Muscle layer of duodenum (tissue), 2 donors: ENCODE data around the gene TMEM248.
"Not testable (repeated sequence)": the region's sequence is repeated elsewhere in the genome, so short reads cannot be mapped to it uniquely, and the experiment has no call there.

ENCODE experiments used
- H3K27ac ChIP-seq: one replicate; pipeline ENCODE4 v1.7.0; 2013; ENCODE audit warnings: mild to moderate bottlenecking, low read length
- H3K27me3 ChIP-seq: one replicate; pipeline ENCODE4 v1.7.0; 2013; ENCODE audit warnings: low read depth, mild to moderate bottlenecking, control low read depth, low read length
- H3K36me3 ChIP-seq, 2 donors: one replicate each; pipeline ENCODE4 v1.7.0; 2013; ENCODE audit warnings: low read length in 2 of 2, control low read depth in 1 of 2, mild to moderate bottlenecking in 1 of 2; ENCODE audit not compliant: insufficient read depth in 2 of 2, control insufficient read depth in 1 of 2
- H3K4me1 ChIP-seq, 2 donors: one replicate each; pipeline ENCODE4 v1.7.0; 2013; ENCODE audit warnings: low read length in 2 of 2, mild to moderate bottlenecking in 2 of 2, control low read depth in 1 of 2, moderate library complexity in 1 of 2; ENCODE audit not compliant: insufficient read depth in 2 of 2, control insufficient read depth in 1 of 2
- H3K4me3 ChIP-seq, 2 donors: one replicate each; pipeline ENCODE4 v1.7.0; 2013; ENCODE audit warnings: low read length in 2 of 2, low read depth in 1 of 2, mild to moderate bottlenecking in 1 of 2
- H3K9me3 ChIP-seq, 2 donors: one replicate each; pipeline ENCODE4 v1.7.0; 2013; ENCODE audit warnings: low read length in 2 of 2, control low read depth in 1 of 2, mild to moderate bottlenecking in 1 of 2; ENCODE audit not compliant: control insufficient read depth in 1 of 2
- donor health status: healthy.

The TMEM248 gene, protein sequence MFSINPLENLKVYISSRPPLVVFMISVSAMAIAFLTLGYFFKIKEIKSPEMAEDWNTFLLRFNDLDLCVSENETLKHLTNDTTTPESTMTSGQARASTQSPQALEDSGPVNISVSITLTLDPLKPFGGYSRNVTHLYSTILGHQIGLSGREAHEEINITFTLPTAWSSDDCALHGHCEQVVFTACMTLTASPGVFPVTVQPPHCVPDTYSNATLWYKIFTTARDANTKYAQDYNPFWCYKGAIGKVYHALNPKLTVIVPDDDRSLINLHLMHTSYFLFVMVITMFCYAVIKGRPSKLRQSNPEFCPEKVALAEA

DNA sequence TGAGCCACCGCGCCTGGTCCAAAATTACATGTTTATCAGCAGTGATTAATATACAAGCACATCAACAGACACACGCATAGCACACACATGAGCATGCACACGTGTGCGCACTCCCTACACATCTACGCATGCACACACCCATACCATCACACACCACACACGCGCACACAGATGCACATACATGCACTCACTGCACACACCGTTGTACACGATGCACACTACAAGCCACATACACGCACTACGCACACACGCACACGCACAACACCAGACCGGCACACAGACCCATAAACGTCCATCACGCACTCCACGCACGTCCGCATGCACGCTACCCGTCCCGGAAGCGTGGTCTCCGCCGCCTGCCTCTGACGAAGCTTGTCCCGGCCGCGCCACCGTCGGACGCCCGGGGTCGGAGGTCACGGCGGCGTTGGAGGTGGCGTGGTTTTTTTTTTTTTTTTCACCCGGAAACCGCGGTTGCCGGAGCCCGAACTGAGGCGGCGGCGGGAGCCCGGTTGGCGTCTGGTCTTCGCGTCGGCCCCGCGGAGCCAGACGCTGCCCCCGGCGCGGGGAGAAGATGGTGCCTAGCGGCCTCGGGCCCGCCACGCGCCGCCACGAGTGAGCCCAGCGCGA lies at the start of gene TMEM248:
Gene TMEM248, plus strand, starts transcription at position 457 of the 627 bp plus-strand sequence. CDS start 20,641 bp downstream, outside the sequence.
- Histone ChIP-seq H3K9me3 (no peaks in the 10 kb centered on the region), H3K27ac (peak within 1 kb of the TSS; percentile 86), H3K4me3 (peak within 1 kb of the TSS; percentile 96), H3K4me1 (peaks cover 0 to 32% of the 10 kb centered on the region in 2 donors), H3K36me3 (no peaks in the 10 kb centered on the region), H3K27me3 (no peaks in the 10 kb centered on the region)

DNA sequence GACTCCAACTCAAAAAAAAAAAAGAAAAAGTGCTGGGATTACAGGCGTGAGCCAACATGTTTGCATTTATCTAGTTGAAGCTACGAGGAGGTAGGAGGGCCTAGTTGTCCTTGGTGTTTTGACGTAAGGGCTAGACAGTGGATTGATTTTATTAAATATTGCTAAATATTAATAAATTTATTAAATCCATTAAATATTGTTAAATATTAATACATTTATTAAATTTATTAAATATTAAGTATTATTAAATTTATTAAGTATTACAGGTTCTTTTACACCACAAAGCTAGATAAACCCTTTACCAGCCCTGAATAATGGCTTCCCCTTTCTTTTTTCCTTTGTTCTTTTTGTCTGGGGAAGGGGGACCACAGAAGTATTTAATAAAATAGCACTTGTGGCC lies 47.5 kb upstream of the TMEM248 start:
- Histone ChIP-seq H3K36me3 (no peaks in the 10 kb centered on the region), H3K4me3 (no peak overlapping the region), H3K27ac (no peak overlapping the region), H3K27me3 (no peaks in the 10 kb centered on the region), H3K4me1 (no peaks in the 10 kb centered on the region), H3K9me3 (no peaks in the 10 kb centered on the region)

DNA sequence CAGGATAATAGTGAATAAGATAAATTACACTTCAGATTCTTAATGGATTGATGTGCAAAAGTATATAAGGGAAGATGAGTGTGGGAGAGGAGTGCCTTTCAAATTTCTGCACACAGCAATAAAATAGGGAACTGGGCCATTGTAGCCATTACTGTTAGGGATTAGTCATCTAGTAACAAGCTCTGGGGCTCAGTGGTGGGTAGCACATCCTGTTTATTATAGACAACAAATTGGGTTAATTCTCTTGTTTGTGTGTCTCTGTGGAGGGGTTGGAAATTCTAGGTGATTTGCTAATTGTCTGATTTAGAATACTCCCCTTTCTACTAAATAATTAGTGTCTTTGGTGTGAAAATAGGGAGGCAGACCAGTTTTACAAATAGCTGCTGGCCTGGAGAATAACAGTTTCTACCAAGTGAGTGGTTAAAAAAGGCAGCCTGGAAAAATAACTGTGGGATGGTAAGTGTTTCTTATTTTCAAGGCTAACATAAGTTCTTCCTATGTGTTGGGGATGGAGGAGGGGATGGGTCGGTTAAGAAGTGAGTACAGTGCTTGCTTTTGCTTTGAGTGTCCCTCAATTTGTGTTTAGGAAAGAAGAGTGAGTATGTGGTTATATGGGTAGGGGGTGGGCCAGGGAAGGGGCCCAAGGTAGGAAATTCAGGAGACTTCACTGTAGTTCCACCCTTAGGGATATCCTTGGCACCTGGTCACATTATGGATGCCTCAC lies 43.3 kb upstream of the TMEM248 start:
- Histone ChIP-seq H3K36me3 (peaks cover 0 to 4% of the 10 kb centered on the region in 2 donors), H3K27ac (no peak overlapping the region), H3K4me3 (no peak overlapping the region), H3K27me3 (no peaks in the 10 kb centered on the region), H3K9me3 (no peaks in the 10 kb centered on the region), H3K4me1 (no peaks in the 10 kb centered on the region)

DNA sequence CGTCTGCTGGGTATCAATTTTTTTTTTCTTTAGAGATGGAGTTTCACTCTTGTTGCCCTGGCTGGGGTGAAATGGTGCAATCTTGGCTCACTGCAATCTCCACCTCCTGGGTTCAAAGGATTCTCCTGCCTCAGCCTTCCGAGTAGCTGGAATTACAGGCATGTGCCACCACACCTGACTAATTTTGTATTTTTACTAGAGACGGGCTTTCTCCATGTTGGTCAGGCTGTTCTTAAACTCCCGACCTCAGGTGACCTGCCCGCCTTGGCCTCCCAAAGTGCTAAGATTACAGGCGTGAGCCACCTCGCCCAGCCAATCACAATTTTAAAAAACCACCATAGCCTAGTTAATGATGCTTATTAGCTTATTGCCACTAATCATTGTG lies 42.7 kb upstream of the TMEM248 start:
- H3K27me3 ChIP-seq, H3K36me3 ChIP-seq, H3K27ac ChIP-seq, H3K9me3 ChIP-seq, H3K4me1 ChIP-seq, H3K4me3 ChIP-seq: not testable (repeated sequence)

DNA sequence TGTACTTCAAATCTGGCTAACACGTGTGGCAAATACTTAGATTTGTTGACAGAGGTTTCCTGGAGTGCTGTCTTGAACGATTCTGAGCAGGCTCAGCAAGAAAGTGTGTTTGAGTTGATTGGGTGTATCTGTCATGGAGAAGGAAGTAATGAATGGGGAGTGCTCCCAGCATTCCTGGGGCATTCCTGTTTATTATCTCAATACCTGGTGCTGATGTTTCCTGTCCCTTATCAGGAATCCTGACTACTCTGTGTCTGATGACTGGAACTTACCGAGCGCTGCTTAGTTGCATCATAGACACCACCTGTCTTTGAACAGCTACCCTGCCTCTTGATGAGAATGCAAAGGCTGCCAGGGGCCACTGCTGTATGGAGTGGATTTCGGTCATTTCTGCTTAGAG lies 41.0 kb upstream of the TMEM248 start:
- peaks cover 3 to 4% of the 10 kb centered on the region in 2 donors for H3K36me3 ChIP-seq
- no peaks in the 10 kb centered on the region for H3K9me3 ChIP-seq
- no peak overlapping the region for H3K4me3 ChIP-seq
- H3K4me1 ChIP-seq: no peaks in the 10 kb centered on the region
- no peaks in the 10 kb centered on the region for H3K27me3 ChIP-seq
- H3K27ac ChIP-seq: no peak overlapping the region

DNA sequence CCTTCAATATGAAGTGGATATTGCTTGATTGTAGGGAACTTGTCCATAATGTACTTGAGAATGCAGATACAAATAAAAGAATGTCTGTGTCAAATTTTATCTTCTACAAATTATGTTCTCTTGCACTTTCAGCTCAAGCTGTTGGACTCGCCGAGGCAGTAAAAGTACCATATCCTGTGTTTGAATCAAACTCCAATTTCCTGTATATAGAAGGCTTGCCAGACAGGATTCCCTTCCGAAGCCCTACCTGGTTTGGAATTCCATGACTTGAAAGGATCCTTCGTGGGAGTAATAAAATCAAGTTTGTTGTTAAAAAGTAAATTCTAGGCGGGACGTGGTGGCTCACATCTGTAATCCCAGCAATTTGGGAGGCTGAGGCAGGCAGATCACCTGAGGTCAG lies 40.4 kb upstream of the TMEM248 start:
- H3K4me3 ChIP-seq, H3K36me3 ChIP-seq, H3K27me3 ChIP-seq, H3K27ac ChIP-seq, H3K4me1 ChIP-seq, H3K9me3 ChIP-seq: not testable (repeated sequence)

DNA sequence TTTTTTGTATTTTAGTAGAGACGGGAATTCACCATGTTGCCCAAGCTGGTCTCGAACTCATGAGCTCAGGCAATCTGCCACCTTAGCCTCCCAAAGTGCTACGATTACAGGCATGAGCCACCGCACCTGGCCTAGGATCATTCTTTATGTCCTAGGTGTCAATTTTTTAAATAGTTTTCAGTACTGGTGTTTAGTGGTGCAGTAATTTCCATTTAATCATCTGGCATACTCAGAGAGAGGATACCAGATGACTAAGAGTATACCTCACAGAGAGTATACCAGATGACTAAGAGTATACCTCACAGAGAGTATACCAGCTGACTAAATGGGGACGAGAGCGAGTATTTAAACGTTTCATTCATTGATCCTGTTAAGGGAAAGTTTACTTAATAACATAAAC lies 37.3 kb upstream of the TMEM248 start:
- no peaks in the 10 kb centered on the region for H3K4me1 ChIP-seq
- no peak overlapping the region for H3K4me3 ChIP-seq
- H3K9me3 ChIP-seq: no peaks in the 10 kb centered on the region
- H3K27ac ChIP-seq: no peak overlapping the region
- H3K27me3 ChIP-seq: no peaks in the 10 kb centered on the region
- H3K36me3 ChIP-seq: peaks cover 3 to 9% of the 10 kb centered on the region in 2 donors

DNA sequence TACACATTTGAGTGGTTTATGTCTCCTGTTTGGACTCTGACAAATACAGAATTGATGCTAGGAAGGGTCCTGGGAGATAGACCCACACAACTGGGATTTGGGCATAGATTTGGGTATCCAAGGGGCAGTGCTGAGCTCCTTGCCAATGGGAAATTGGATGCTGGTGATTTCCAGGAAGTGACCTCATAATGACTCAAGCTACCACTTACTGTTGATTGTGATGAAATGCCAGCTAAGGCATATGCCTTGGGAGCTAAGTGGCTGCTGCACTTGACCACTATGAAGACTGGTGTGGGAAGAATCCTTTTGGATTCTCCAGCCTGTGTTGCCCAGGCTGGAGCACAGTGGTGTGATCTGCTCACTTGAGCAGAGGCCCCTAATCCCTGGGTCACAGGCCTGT lies 36.5 kb upstream of the TMEM248 start:
- not testable (repeated sequence) for H3K9me3 ChIP-seq, H3K27me3 ChIP-seq, H3K4me3 ChIP-seq, H3K4me1 ChIP-seq, H3K27ac ChIP-seq, H3K36me3 ChIP-seq

DNA sequence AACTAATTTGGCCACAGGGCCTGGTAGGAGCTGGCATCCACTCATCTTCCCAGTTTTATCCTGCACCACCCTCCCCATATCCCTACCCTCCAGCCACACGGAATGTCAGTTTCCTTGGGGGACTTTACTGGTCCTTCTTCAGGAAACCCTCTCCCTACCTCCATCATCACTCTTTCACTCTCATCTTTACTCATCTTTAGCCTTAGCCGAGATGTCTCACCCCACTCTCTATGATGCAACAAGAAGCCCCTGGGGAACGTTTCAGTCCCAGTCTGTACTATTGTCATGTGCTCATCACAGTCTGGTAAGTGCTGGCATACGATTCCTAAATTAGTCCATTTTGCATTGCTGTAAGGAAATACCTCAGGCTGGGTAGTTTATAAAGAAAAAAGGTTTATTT lies 34.9 kb upstream of the TMEM248 start:
- no peaks in the 10 kb centered on the region for H3K9me3 ChIP-seq
- no peak overlapping the region for H3K27ac ChIP-seq
- peaks cover 3 to 9% of the 10 kb centered on the region in 2 donors for H3K36me3 ChIP-seq
- H3K4me3 ChIP-seq: no peak overlapping the region
- no peaks in the 10 kb centered on the region for H3K4me1 ChIP-seq
- no peaks in the 10 kb centered on the region for H3K27me3 ChIP-seq

DNA sequence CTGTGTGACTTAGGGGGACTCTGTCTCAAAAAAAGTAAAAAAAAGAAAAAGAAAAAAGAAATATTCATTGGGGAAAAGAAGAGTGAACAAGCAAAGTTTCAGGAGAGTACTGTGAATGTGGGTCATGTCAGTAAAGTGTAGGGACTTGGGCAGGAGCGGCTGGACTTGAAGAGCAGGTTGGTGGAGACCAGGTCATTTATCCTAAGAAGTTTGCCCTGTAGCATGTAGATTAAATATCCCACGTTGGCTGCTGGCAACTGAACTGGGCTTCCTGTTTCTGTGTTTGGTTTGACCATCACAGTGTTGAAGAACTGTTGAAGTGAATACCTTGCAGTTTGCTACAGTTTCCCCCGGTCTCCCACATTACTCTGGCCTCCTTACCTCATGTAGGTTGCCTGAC lies 32.8 kb upstream of the TMEM248 start:
- H3K4me3 ChIP-seq, H3K9me3 ChIP-seq, H3K27ac ChIP-seq, H3K36me3 ChIP-seq, H3K27me3 ChIP-seq, H3K4me1 ChIP-seq: not testable (repeated sequence)

DNA sequence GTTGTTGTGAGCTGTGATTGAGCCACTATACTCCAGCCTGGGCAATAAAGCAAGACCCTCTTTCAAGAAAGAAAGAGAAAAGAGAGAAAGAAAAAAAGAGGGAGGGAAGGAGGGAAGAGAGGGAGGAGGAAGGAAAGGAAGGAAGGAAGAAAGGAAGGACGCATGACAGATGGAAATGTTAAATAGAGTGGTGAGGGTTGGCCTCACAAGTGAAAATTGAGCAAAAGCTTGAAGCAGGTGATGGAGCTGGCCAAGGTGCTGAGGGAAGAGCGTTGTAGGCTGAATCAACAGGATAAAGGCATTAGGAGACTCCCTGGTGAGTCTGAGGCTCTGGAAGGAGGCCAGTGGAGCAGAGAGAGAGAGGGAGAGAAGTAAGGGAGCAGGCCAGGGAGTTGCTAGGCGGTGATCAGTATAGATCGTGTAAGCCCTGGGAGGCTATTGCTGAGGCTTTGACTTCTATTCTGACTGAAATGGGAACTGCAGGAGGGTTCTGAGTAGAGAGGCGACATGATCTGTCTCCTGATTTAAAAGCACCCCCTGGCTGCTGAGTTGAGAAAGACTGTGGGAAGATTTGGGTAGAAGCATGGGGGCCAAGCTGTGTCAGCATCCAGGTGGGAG lies 26.5 kb upstream of the TMEM248 start:
- peaks cover 5 to 8% of the 10 kb centered on the region in 2 donors for H3K36me3 ChIP-seq
- no peak overlapping the region for H3K4me3 ChIP-seq
- no peaks in the 10 kb centered on the region for H3K4me1 ChIP-seq

More for the DNA sequence above, 26.5 kb upstream of the TMEM248 start:
- no peaks in the 10 kb centered on the region for H3K27me3 ChIP-seq
- no peaks in the 10 kb centered on the region for H3K9me3 ChIP-seq
- no peak overlapping the region for H3K27ac ChIP-seq
